H1 (cell line): ENCODE results near the gene TAF5. TPM values are rescaled to one million over a fixed set of nuclear protein-coding genes. Genes with fewer than 3 reads are reported as not detected.

Experiments used
- CTCF ChIA-PET: fragments of 300-600 bp; sonication (Branson Sonifier 250); formaldehyde crosslinking; loops from one replicate; lab custom pipeline; 2021; ENCODE audit not compliant: partially characterized antibody; lab: Charles Lee
- POLR2A ChIA-PET: fragments of 300-600 bp; sonication (Branson Sonifier 250); formaldehyde crosslinking; loops from one replicate; lab custom pipeline; 2021; ENCODE audit warnings: inconsistent platforms; ENCODE audit not compliant: partially characterized antibody; lab: Charles Lee
- DNase-seq, 2 experiments: peaks; one replicate each; pipeline versions ENCODE4 v3.0.0 to v3.0.0-alpha.2; 2010 to 2022; ENCODE audit warnings: low spot score in 2 of 2, low read depth in 1 of 2, mixed read lengths in 1 of 2
- FAIRE-seq: peaks from 2 replicates; lab custom pipeline; 2011; peaks lifted over from hg19 to GRCh38; lab: Jason Lieb, UNC
- H2AFZ ChIP-seq: 2 replicates; pipeline ENCODE4 v1.8.1; 2012; ENCODE audit warnings: low read length, inconsistent platforms
- H2AK5ac ChIP-seq: 2 replicates; pipeline ENCODE4 v1.6.1; 2013; ENCODE audit warnings: low read depth, low read length
- H2BK120ac ChIP-seq: replicated peaks from 2 replicates; pipeline ENCODE3; 2013; ENCODE audit warnings: low read depth, low read length, inconsistent platforms
- H2BK12ac ChIP-seq: 2 replicates; pipeline ENCODE4 v1.6.1; 2013; ENCODE audit warnings: low read depth, low read length
- H2BK15ac ChIP-seq: 2 replicates; pipeline ENCODE4 v1.6.1; 2013; ENCODE audit warnings: low read length
- H2BK20ac ChIP-seq: 2 replicates; pipeline ENCODE4 v1.6.1; 2013; ENCODE audit warnings: low read length
- H2BK5ac ChIP-seq: 2 replicates; pipeline ENCODE4 v1.6.1; 2013; ENCODE audit warnings: low read depth, low read length
- H3K14ac ChIP-seq: 2 replicates; pipeline ENCODE4 v1.6.1; 2013; ENCODE audit warnings: inconsistent platforms; ENCODE audit not compliant: insufficient read length
- H3K18ac ChIP-seq: 2 replicates; pipeline ENCODE4 v1.6.1; 2013; ENCODE audit warnings: low read length; ENCODE audit errors: extremely low read depth
- H3K23ac ChIP-seq: 2 replicates; pipeline ENCODE4 v1.6.1; 2013; ENCODE audit warnings: inconsistent platforms; ENCODE audit not compliant: insufficient read length
- H3K23me2 ChIP-seq: 2 replicates; pipeline ENCODE4 v1.6.1; 2013; ENCODE audit warnings: low read depth, low read length
- H3K27ac ChIP-seq: 2 replicates; pipeline ENCODE4 v1.6.1; 2011; ENCODE audit warnings: low read depth, low read length, inconsistent platforms
- H3K27me3 ChIP-seq, 4 experiments: replicated peaks in 1 of 4; 1 replicate in 1 of 4; 2 replicates in 3 of 4; pipeline versions ENCODE4 v1.6.1 to v1.8.1; 2011 to 2013; ENCODE audit warnings: low read length in 3 of 4, mild to moderate bottlenecking in 3 of 4, inconsistent platforms in 2 of 4, mixed read lengths in 2 of 4, moderate library complexity in 1 of 4; ENCODE audit not compliant: control insufficient read depth in 3 of 4, insufficient read depth in 3 of 4; ENCODE audit errors: extremely low read depth in 1 of 4
- H3K36me3 ChIP-seq, 4 experiments: 2 replicates each; pipeline versions ENCODE4 v1.6.1 to v1.8.1; 2011 to 2013; ENCODE audit warnings: mild to moderate bottlenecking in 4 of 4, low read length in 3 of 4, moderate library complexity in 2 of 4, control low read depth in 1 of 4, inconsistent platforms in 1 of 4; ENCODE audit not compliant: insufficient read depth in 4 of 4, control insufficient read depth in 2 of 4
- H3K4ac ChIP-seq: replicated peaks from 2 replicates; pipeline ENCODE3; 2013; ENCODE audit warnings: low read length, low read depth, mixed read lengths, inconsistent platforms; ENCODE audit not compliant: insufficient read length
- H3K4me1 ChIP-seq, 4 experiments: replicated peaks in 1 of 4; 1 replicate in 1 of 4; 2 replicates in 3 of 4; pipeline versions ENCODE4 v1.6.1 to v1.8.1; 2011 to 2013; ENCODE audit warnings: low read length in 3 of 4, inconsistent platforms in 2 of 4, mixed read lengths in 1 of 4; ENCODE audit not compliant: insufficient read depth in 4 of 4, control insufficient read depth in 3 of 4
- H3K4me2 ChIP-seq, 2 experiments: 2 replicates each; pipeline versions ENCODE4 v1.6.1 to v1.8.1; 2011 to 2013; ENCODE audit warnings: low read depth in 2 of 2, low read length in 2 of 2, control low read depth in 1 of 2, inconsistent platforms in 1 of 2, mild to moderate bottlenecking in 1 of 2; ENCODE audit not compliant: insufficient read depth in 1 of 2
- H3K4me3 ChIP-seq, 4 experiments: fragments of 200-600, 300-600 bp in 1 of 4; sonication (generic), shearing (Covaris generic), sonication (Bioruptor Twin) in 1 of 4; 2 replicates each; pipeline versions ENCODE4 v1.5.1 to v1.8.1; 2011 to 2016; ENCODE audit warnings: low read length in 4 of 4, low read depth in 3 of 4, control low read depth in 2 of 4, inconsistent platforms in 2 of 4, mild to moderate bottlenecking in 2 of 4, mixed read lengths in 1 of 4, moderate library complexity in 1 of 4; ENCODE audit not compliant: insufficient read depth in 2 of 4; ENCODE audit errors: extremely low read depth in 1 of 4
- H3K56ac ChIP-seq: replicated peaks from 2 replicates; pipeline ENCODE3; 2013; ENCODE audit warnings: low read depth, mild to moderate bottlenecking, mixed read lengths, low read length, inconsistent platforms; ENCODE audit not compliant: insufficient read length
- H3K79me1 ChIP-seq: 2 replicates; pipeline ENCODE4 v1.6.1; 2013; ENCODE audit warnings: low read depth, low read length, control low read depth
- H3K79me2 ChIP-seq, 2 experiments: 2 replicates each; pipeline versions ENCODE4 v1.6.1 to v1.8.1; 2012 to 2013; ENCODE audit warnings: low read length in 2 of 2, mild to moderate bottlenecking in 2 of 2, inconsistent platforms in 1 of 2; ENCODE audit not compliant: insufficient read depth in 2 of 2, control insufficient read depth in 1 of 2
- H3K9ac ChIP-seq, 4 experiments: replicated peaks in 1 of 4; 1 replicate in 1 of 4; 2 replicates in 3 of 4; pipeline versions ENCODE4 v1.6.1 to v1.8.1; 2011 to 2013; ENCODE audit warnings: low read depth in 3 of 4, low read length in 3 of 4, control low read depth in 2 of 4, mild to moderate bottlenecking in 2 of 4, moderate library complexity in 2 of 4, inconsistent platforms in 1 of 4; ENCODE audit errors: extremely low read depth in 1 of 4
- H3K9me3 ChIP-seq, 2 experiments: 2 replicates each; pipeline versions ENCODE4 v1.6.1 to v1.8.1; 2012 to 2013; ENCODE audit warnings: mild to moderate bottlenecking in 2 of 2, moderate library complexity in 2 of 2, control low read depth in 1 of 2, inconsistent platforms in 1 of 2, low read depth in 1 of 2, low read length in 1 of 2, mixed read lengths in 1 of 2; ENCODE audit not compliant: insufficient read depth in 2 of 2
- H4K20me1 ChIP-seq, 2 experiments: replicated peaks in 1 of 2; 2 replicates each; pipeline versions ENCODE3 to v1.8.1; 2011 to 2013; ENCODE audit warnings: inconsistent platforms in 2 of 2, low read length in 2 of 2, mild to moderate bottlenecking in 1 of 2; ENCODE audit not compliant: insufficient read depth in 2 of 2, control insufficient read depth in 1 of 2
- H4K5ac ChIP-seq: 2 replicates; pipeline ENCODE4 v1.6.1; 2013; ENCODE audit warnings: low read length, low read depth, mixed read lengths, inconsistent platforms; ENCODE audit not compliant: insufficient read length
- H4K8ac ChIP-seq: 2 replicates; pipeline ENCODE4 v1.8.0; 2013; ENCODE audit warnings: mild to moderate bottlenecking, moderate library complexity, low read length, inconsistent platforms; ENCODE audit not compliant: insufficient read depth; ENCODE audit errors: extremely low read depth
- H4K91ac ChIP-seq: replicated peaks from 2 replicates; pipeline ENCODE3; 2013; ENCODE audit warnings: low read length, mixed read lengths, inconsistent platforms; ENCODE audit not compliant: insufficient read length
- CBX5 ChIP-seq: fragments of 300-800, 300-1000 bp; sonication (generic); IDR thresholded peaks from 2 replicates; pipeline ENCODE4 v1.7.1; 2016; ENCODE audit warnings: antibody characterized with exemption, low read length, low read depth
- EGR1 ChIP-seq: IDR thresholded peaks from 2 replicates; pipeline ENCODE4 v1.6.1; 2011; ENCODE audit warnings: low read depth, low read length, borderline replicate concordance
- JUN ChIP-seq: IDR thresholded peaks from 2 replicates; pipeline ENCODE4 v1.6.1; 2011; ENCODE audit warnings: low read depth, mild to moderate bottlenecking, improper control_type of control experiment, low read length
- KDM1A ChIP-seq: fragments of 200-600, 300-600 bp; sonication (generic); IDR thresholded peaks from 2 replicates; pipeline ENCODE4 v1.7.1; 2016; ENCODE audit warnings: mild to moderate bottlenecking, low read length, borderline replicate concordance
- NANOG ChIP-seq: IDR thresholded peaks from 2 replicates; pipeline ENCODE4 v1.6.1; 2011; ENCODE audit warnings: low read length, low read depth, mild to moderate bottlenecking, inconsistent platforms; ENCODE audit not compliant: insufficient read depth, poor library complexity, severe bottlenecking
- SIRT6 ChIP-seq: IDR thresholded peaks from one replicate; pipeline ENCODE4 v1.7.1; 2012; ENCODE audit warnings: low read length, inconsistent platforms
- SP1 ChIP-seq: IDR thresholded peaks from 2 replicates; pipeline ENCODE4 v1.6.1; 2011; ENCODE audit warnings: low read depth, low read length
- SP4 ChIP-seq: IDR thresholded peaks from 2 replicates; pipeline ENCODE4 v1.6.1; 2012; ENCODE audit warnings: low read length, inconsistent platforms
- TAF1 ChIP-seq: IDR thresholded peaks from 2 replicates; pipeline ENCODE4 v1.6.1; 2011; ENCODE audit warnings: mild to moderate bottlenecking, low read depth, low read length
- WGBS, 2 experiments: shearing (Covaris generic) in 1 of 2; methylation state at CpG; one replicate each; pipeline versions ENCODE4 v1.1.6 to v1.1.7; 2013 to 2015; ENCODE audit warnings: low lambda C conversion rate in 2 of 2, mixed read lengths in 2 of 2, inconsistent platforms in 1 of 2, low coverage in 1 of 2, missing lambda C conversion rate in 1 of 2; ENCODE audit not compliant: insufficient replicate concordance in 2 of 2, insufficient coverage in 1 of 2, insufficient read length in 1 of 2; ENCODE audit errors: extremely low coverage in 1 of 2, missing lambda C conversion rate in 1 of 2; 5-methylcytosine and 5-hydroxymethylcytosine counted together
- polyA plus RNA-seq, 7 experiments: library from polyadenylated mRNA; depleted of rRNA in 3 of 7; stranded (reverse) in 5 of 7; unstranded in 2 of 7; fragments of >200 nt in 5 of 7; fragments of 200-250 nt in 2 of 7; gene quantifications; 1 replicate in 5 of 7; 2 replicates in 1 of 7; 4 replicates in 1 of 7; pipeline versions ENCODE4 v1.2.1 to v1.2.3, GENCODE V29; 2011 to 2013; ENCODE audit warnings: missing spikeins in 2 of 7, mixed read lengths in 2 of 7
- total RNA-seq: library from RNA; stranded (reverse); fragmentation: NEBNext Ultra II Directional; extraction: Animal tissue kit (Norgen Biotek cat#: 25700); gene quantifications from 2 replicates; pipeline ENCODE4 v1.2.1, GENCODE V29; 2021

TAF5 gene
- total and polyA plus RNA-seq, 2 of the 8 experiments (the other 6 are each of a cell fraction or from before 2014, with no cell fraction given), result 5.8 to 15.6 TPM

GRCh38 chr10:103431902-103432301 lies 64.1 kb downstream of the TAF5 start:
- Histone ChIP-seq H3K4ac (no peak overlapping the region), H3K79me1 (no peaks in the 10 kb centered on the region), H3K36me3 (peaks cover 25 to 81% (median 61%) of the 10 kb centered on the region in 4 experiments), H3K27me3 (no peaks in the 10 kb centered on the region), H2BK12ac (no peak overlapping the region), H4K5ac (no peak overlapping the region), H2BK20ac (no peak overlapping the region), H2AK5ac (no peak overlapping the region), H3K4me2 (no peak overlapping the region), H3K56ac (no peak overlapping the region), H4K91ac (no peak overlapping the region), H3K9ac (no peak overlapping the region), H3K23me2 (no peaks in the 10 kb centered on the region), H2AFZ (no peak overlapping the region), H3K4me3 (no peak overlapping the region), H3K23ac (no peak overlapping the region), H2BK120ac (no peak overlapping the region), H4K8ac (no peak overlapping the region), H3K27ac (no peak overlapping the region), H3K9me3 (no peaks in the 10 kb centered on the region), H3K14ac (no peak overlapping the region), H3K4me1 (no peaks in the 10 kb centered on the region), H4K20me1 (no peaks in the 10 kb centered on the region), H2BK15ac (no peak overlapping the region), H2BK5ac (no peak overlapping the region), H3K79me2 (no peaks in the 10 kb centered on the region), H3K18ac (no peak overlapping the region)
- ChIA-PET CTCF (interaction anchor here (0.8 to 2.0 kb wide), 2 partner anchors 15 to 43 kb away, joined by 3 to 17 read pairs; no protein-coding TSS in a partner anchor), POLR2A (interaction anchor here (0.7 to 1.5 kb wide), 3 partner anchors 8 to 49 kb away, joined by 3 read pairs; no protein-coding TSS in a partner anchor)
- 94% methylated on average over 8 of the region's 8 CpGs; no CpG with 5 or more reads in 1 of the 2 experiments for WGBS, 2 experiments
- TF ChIP-seq TAF1 (no peak), SP1 (no peak), SIRT6 (no peak), KDM1A (no peak), JUN (no peak), NANOG (no peak), SP4 (no peak), EGR1 (no peak), CBX5 (no peak)
- no peak for DNase-seq
- no peak for FAIRE-seq
